H1 (cell line): Measurements from ENCODE around the gene ZFAND3. TPM values are rescaled to one million over a fixed set of nuclear protein-coding genes. Genes with fewer than 3 reads are reported as not detected.

Source experiments
- CBX8 ChIP-seq: fragments of 300-800, 300-1000 bp; sonication (generic); IDR thresholded peaks from 2 replicates; pipeline ENCODE4 v1.7.1; 2016; ENCODE audit warnings: low read depth, low read length, borderline replicate concordance
- CHD7 ChIP-seq: fragments of 300-600 bp; sonication (generic); IDR thresholded peaks from 2 replicates; pipeline ENCODE4 v1.7.1; 2012; ENCODE audit warnings: low read length, moderate library complexity, mild to moderate bottlenecking, inconsistent platforms; ENCODE audit not compliant: insufficient replicate concordance
- GTF2F1 ChIP-seq: IDR thresholded peaks from 2 replicates; pipeline ENCODE4 v1.6.1; 2012; ENCODE audit warnings: low read depth, low read length, improper control_type of control experiment, borderline replicate concordance
- TAF1 ChIP-seq: IDR thresholded peaks from 2 replicates; pipeline ENCODE4 v1.6.1; 2011; ENCODE audit warnings: mild to moderate bottlenecking, low read depth, low read length
- polyA plus RNA-seq, 7 experiments: library from polyadenylated mRNA; depleted of rRNA in 3 of 7; stranded (reverse) in 5 of 7; unstranded in 2 of 7; fragments of >200 nt in 5 of 7; fragments of 200-250 nt in 2 of 7; gene quantifications; 1 replicate in 5 of 7; 2 replicates in 1 of 7; 4 replicates in 1 of 7; pipeline versions ENCODE4 v1.2.1 to v1.2.3, GENCODE V29; 2011 to 2013; ENCODE audit warnings: missing spikeins in 2 of 7, mixed read lengths in 2 of 7
- total RNA-seq: library from RNA; stranded (reverse); fragmentation: NEBNext Ultra II Directional; extraction: Animal tissue kit (Norgen Biotek cat#: 25700); gene quantifications from 2 replicates; pipeline ENCODE4 v1.2.1, GENCODE V29; 2021
- TF ChIP-seq, protein P1 (sequence below), 3 experiments: IDR thresholded peaks; 1 replicate in 2 of 3; 2 replicates in 1 of 3; pipeline versions ENCODE4 v1.5.1 to v1.6.1; 2011; ENCODE audit warnings: low read length in 3 of 3, mild to moderate bottlenecking in 3 of 3, inconsistent platforms in 2 of 3, low read depth in 1 of 3, moderate library complexity in 1 of 3; ENCODE audit not compliant: insufficient read depth in 1 of 3; ENCODE audit errors: control extremely low read depth in 1 of 3
- TF ChIP-seq, protein P2 (sequence below): IDR thresholded peaks from 2 replicates; pipeline ENCODE4 v1.6.1; 2011; ENCODE audit warnings: low read length, improper control_type of control experiment

The ZFAND3 gene
- total and polyA plus RNA-seq, 2 of the 8 experiments (the other 6 are each of a cell fraction or from before 2014, with no cell fraction given), result 13.0 to 51.3 TPM

DNA sequence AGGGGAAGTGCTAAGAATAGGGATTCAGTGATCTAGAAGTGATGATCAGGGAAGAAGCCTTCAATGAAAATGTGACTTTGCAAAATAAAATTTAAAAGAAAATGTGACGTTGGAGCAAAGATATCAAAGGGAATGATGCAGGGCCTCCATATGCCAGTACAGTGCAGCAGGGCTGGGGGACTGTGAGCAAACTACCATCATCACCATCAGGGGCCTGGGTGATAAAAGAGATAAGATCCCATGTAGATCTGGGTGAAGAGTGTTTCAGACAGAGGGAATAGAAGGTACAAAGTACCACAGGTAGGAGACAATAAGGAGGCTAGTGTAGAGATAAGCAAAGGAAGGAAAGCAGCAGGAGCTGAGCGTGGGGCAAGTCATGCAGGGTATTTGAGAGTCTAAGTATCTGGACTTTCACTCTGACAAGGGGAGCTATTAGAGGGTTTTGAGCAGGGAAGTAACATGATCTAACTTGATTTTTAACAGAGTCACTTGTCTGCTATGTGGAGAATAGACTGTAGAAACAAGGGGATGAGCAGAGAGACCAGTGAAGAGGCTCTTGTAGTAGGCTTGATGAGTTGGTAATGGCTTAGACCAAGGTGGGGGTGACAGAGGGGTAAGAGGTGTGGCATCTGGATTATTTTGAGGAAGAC lies 295.6 kb downstream of the ZFAND3 start (continued):
- no peak for TF ChIP-seq CHD7
- no peak for TF ChIP-seq CBX8
- TF ChIP-seq, protein P1, sequence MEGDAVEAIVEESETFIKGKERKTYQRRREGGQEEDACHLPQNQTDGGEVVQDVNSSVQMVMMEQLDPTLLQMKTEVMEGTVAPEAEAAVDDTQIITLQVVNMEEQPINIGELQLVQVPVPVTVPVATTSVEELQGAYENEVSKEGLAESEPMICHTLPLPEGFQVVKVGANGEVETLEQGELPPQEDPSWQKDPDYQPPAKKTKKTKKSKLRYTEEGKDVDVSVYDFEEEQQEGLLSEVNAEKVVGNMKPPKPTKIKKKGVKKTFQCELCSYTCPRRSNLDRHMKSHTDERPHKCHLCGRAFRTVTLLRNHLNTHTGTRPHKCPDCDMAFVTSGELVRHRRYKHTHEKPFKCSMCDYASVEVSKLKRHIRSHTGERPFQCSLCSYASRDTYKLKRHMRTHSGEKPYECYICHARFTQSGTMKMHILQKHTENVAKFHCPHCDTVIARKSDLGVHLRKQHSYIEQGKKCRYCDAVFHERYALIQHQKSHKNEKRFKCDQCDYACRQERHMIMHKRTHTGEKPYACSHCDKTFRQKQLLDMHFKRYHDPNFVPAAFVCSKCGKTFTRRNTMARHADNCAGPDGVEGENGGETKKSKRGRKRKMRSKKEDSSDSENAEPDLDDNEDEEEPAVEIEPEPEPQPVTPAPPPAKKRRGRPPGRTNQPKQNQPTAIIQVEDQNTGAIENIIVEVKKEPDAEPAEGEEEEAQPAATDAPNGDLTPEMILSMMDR (IDR thresholded peaks at IDR 0.05; ENCODE audit: control extremely low read depth in 1 of 3, insufficient read depth in 1 of 3, low read depth in 1 of 3, low read length in 3 of 3), result no peak
- TF ChIP-seq, protein P2, sequence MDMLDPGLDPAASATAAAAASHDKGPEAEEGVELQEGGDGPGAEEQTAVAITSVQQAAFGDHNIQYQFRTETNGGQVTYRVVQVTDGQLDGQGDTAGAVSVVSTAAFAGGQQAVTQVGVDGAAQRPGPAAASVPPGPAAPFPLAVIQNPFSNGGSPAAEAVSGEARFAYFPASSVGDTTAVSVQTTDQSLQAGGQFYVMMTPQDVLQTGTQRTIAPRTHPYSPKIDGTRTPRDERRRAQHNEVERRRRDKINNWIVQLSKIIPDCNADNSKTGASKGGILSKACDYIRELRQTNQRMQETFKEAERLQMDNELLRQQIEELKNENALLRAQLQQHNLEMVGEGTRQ, result no peak
- TF ChIP-seq GTF2F1, result no peak
- no peak for TF ChIP-seq TAF1
